GM19372 (cell line): ENCODE measurements around the gene MARVELD3.

Source experiments
- ATAC-seq: cut with Tn5 transposase; IDR thresholded peaks from one replicate; pipeline ENCODE4 v1.9.1; 2021; ENCODE audit warnings: mild to moderate bottlenecking, low read depth, moderate library complexity; ENCODE audit not compliant: unreplicated experiment

Gene MARVELD3

GRCh38 chr16:71622088-71622487 is 3.9 kb upstream of the MARVELD3 start:
- ATAC-seq: no peak

GRCh38 chr16:71623597-71623996 is 2.4 kb upstream of the MARVELD3 start:
- no peak for ATAC-seq

- no peak for ATAC-seq
Observed at GRCh38 chr16:71625113-71625850, 702 bp upstream of the MARVELD3 start.

- no peak for ATAC-seq
Observed at GRCh38 chr16:71626858-71627213, 852 bp downstream of the MARVELD3 start.

DNA sequence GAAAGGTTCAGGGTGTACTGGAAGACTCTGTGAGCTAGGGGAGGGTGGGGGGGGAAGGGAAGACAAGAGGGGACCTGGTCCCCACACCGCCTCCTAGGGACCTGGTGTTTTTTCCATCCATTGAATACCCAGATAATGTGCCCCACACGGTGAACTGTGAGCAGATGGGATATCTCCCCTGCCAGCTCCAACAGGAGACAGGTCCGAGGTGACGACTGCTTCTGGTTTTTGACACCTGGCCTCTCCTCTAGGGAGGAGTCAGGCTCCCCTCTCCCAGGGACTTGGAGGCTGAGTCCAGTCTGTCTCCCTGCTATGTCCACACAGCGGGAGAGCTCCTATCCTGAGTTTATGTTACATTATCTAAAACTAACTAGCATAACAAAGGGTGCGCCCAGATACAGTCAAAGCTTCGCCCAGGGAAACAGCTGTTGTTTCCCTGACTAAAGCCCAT is 1.8 kb downstream of the MARVELD3 start:
- ATAC-seq: no peak

DNA sequence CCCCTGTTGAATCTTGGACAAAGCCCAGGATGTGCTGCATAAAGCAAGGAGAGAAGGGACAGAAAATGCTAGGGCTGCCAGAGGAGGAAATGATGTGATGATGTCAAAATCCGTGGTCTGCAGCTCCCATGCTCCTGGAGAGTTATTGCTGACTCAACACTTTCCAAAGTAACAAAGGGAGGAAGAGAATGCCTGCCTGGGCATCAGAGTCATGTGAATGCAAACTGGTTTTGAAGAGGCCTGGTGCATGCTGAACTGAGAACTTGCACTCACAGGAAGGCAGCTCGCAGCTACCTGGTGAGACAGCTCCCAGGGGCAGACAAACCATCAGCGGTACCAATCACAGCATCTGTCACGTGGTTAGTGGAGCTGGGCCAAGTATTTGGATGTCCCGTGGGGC is 2.8 kb downstream of the MARVELD3 start:
- no peak for ATAC-seq

- no peak for ATAC-seq
Observed at GRCh38 chr16:71629278-71630016, 3.5 kb downstream of the MARVELD3 start.

DNA sequence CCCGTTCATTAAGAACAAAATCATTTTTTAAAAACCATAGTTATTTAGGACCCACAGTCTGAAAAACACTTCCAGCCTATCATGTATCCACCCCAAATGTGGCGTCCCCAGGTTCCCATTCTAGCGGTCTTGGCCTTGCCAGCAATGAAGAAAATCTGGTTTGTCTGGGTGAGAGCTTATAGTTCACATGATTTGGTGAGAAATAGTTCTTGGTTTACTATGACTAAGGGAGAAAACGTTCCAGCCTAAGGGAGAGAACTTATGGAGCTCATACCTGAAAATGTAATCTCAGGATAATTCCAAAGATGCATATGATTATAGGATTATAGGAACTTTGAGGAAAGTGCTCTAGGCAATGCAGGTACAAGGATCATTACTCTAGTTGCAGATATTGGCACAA is 4.8 kb downstream of the MARVELD3 start:
- no peak for ATAC-seq

DNA sequence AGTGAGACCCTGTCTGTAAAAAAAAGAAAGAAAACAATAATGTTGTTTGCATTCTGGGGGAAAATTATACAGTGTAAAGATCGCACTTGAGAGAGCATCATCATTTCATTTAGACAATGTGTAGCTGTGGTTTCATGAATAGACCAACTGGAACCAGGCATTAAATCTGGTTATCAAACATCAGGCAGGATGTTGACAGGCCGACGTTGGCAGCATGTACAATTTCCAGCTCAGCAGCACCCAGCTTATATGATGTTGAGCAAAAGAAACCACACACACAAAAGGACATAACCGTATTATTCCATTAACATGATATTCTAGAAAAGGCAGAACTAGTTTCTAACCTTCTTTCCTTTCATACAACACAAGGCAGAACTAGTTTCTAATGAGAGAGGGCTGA is 5.8 kb downstream of the MARVELD3 start:
- ATAC-seq: no peak

DNA sequence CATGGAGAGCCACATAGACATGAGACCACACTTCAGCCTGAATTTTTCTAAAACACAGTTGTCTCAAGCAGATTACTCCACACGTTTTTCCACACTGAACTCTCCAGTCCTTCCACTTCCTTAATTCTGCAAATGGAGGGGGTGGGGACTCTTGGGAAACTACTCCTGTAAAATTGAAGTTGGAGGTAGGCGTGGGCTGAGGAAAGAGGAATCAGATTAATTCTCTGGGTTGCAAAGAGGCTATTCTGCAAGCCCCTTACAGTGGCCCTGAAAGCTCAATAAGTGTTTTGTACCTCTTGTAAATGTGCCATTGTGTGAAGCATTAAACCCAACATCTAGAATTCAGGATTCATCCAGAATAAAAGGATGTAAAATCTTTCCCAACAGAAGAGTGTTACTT is 9.6 kb downstream of the MARVELD3 start:
- no peak for ATAC-seq

DNA sequence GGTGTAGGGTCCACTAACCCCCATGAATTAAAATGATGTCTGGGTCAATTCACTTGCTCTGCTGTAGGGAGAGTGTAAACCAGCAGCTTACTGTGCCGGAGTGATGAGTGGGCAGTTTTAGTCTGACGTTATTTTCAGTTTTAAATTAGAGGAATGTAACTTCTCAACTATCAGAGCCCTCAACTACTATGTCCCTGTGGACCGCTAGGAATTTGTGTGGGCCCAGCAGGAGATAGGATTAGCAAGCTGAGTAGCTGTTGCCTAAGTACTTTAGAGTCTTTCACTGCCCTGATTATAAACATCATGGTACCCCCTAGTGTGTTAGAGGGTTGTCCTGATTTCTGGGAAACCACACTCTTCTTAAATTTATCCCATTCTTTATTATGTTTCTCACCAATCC is 11.4 kb downstream of the MARVELD3 start:
- ATAC-seq: no peak

DNA sequence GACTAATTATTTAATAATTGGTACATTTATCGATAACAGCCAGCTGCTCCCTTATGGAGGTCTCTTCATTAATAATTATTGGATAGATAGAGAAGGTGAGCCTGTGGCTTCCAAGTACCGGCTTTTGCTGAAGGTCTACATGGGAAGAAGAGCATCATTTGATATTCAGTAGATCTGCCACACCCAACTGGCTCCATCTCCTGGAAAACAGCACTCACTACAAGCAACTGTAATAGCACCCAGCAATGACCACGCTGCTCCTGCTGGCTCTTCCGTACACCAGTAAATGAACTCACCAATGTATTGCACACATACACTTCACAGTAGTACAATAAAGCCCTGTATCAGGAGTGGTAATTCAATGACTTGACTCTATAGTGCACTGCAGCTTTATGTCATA is 19.5 kb downstream of the MARVELD3 start:
- no peak for ATAC-seq

- ATAC-seq: no peak
Observed at GRCh38 chr16:71647391-71647790, 21.4 kb downstream of the MARVELD3 start.

DNA sequence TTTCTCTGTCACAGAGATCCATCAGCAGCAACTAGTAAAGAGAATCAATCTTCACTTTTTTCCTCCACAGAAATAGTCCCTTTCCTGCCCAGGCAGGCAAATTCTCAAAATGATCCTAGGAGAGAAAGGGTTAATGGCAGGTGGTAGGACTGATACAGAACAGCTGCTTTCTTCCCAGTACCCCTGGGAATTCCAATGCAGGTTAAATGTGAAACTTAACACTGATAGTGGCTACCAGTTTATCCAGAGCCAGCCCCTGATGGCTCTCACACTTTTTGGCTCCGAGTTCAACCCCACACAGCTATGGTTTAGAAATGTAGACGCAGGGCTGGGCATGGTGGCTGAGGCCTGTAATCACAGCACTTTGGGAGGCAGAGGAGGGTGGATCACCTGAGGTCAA is 22.2 kb downstream of the MARVELD3 start:
- no peak for ATAC-seq

- no peak for ATAC-seq
Observed at GRCh38 chr16:71648921-71649320, 22.9 kb downstream of the MARVELD3 start.

GRCh38 chr16:71649704-71650103 is 23.7 kb downstream of the MARVELD3 start:
- ATAC-seq: no peak

- ATAC-seq: no peak
Observed at GRCh38 chr16:71658771-71659170, 32.8 kb downstream of the MARVELD3 start.

DNA sequence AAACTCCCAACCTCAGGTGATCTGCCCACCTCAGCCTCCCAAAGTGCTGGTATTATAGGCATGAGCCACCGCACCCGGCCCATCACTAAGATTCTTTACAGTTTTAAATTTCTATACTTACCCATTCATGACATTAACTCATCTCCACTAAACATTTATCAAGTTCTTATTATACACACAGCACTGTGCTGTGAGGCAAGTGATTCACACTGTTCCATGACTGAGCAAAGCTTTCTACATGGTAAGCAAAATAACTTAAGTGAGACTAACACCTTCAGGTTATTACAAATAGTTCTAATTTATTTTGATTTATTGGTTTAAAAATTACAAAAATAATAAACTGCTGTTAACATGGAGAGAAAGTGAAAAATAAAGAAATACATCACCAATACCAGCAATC is 33.5 kb downstream of the MARVELD3 start:
- no peak for ATAC-seq

DNA sequence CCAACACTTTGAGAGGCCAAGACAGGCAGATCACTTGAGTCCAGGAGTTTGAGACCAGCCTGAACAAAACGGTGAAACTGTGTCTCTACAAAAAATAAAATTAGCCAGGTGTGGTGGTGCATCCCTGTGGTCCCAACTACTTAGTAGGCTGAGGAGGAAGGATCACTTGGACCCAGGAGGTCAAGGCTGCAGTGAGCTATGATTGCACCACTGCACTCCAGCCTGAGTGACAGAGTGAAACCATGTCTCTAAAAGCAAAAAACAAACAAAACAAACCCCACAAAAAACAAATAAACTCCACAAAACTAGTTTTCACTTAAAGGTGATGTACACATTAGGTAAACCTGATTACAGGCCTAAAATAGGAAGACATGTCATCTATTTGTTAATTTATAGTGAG is 40.3 kb downstream of the MARVELD3 start:
- no peak for ATAC-seq

DNA sequence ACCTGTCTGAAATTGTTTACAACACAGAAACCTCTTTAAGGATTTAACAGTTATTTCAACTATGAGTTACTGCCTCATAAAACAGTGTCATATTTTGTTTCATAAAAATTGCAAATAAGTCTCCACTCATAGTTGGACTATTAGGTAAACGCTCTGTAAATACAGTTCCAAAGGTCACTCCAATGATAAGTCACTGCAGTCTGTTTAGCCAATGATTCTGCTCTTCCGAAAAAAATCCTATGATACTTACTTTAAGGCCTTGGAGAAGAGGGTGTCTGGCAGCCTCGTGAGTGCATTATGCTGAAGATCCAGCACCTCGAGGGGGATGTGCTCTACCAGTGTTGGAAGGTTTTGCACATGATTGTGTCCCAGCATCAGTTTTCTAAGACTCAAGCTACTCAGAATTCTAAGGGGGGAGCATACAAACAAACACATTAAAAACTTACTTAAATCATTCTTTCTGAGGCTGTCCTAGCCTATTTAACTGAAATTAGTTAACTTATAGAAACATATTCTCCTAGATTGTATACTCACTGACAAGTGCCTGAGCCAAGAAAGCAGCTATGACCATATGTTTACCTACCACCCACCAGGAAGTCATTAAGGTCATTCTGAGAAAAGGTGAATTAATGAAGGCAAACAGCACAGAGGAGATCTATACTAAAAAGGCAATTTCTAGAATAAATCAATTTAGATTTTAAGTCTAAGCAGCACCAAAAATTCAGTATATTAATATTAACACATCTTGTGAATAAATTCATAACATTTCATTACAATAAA is 41.1 kb downstream of the MARVELD3 start:
- ATAC-seq: no peak

DNA sequence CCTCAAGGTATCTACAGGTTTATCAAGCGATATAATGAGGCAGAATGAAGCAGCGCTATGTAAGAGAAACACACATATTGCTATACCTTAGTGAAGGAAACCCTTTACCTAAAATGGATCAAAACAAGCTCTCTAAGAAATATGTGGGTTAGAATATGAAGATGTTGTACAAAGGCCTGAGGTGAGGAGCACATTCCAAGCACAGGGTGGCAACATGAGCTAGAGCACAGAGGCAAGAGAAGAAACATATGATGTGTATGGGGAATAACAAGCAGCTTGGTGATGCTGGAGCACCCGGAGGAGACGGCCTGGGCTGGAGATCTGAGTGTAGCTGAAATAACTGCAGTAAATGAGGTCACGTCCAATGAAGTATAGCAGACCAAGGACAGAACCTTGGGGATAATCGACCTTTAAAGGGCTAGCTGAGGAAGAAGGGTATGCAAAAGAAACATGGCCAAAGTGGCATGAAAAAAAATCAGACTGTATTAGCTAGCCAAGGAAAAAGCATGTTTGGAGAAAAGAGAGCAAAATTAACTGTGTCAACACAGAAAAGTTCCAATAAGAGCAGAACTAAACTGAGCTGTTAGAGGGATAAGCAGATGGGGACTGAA is 44.0 kb downstream of the MARVELD3 start:
- ATAC-seq: no peak
